Type B pancreatic cell (in vitro differentiated cells): Measurements from ENCODE around the gene PPEF1. TPM values are rescaled to one million over a fixed set of nuclear protein-coding genes. Genes with fewer than 3 reads are reported as not detected.
"Not testable (repeated sequence)": the region's sequence is repeated elsewhere in the genome, so short reads cannot be mapped to it uniquely, and the experiment has no call there.

Experiments used
- DNase-seq: peaks from one replicate; pipeline ENCODE4 v3.0.0; 2021; ENCODE audit warnings: mixed read lengths; ENCODE audit not compliant: unreplicated experiment; ENCODE audit errors: extremely low spot score
- H3K27ac Mint-ChIP-seq: 2 replicates; pipeline ENCODE4 v1.8.0; 2021; ENCODE audit warnings: mild to moderate bottlenecking, mixed read lengths
- H3K27me3 Mint-ChIP-seq: 2 replicates; pipeline ENCODE4 v1.8.0; 2021; ENCODE audit warnings: mixed read lengths
- H3K36me3 Mint-ChIP-seq: 2 replicates; pipeline ENCODE4 v1.8.0; 2021; ENCODE audit warnings: mixed read lengths
- H3K4me1 Mint-ChIP-seq: one replicate; pipeline ENCODE4 v1.8.0; 2021; ENCODE audit warnings: mixed read lengths; ENCODE audit not compliant: unreplicated experiment
- H3K4me3 Mint-ChIP-seq: 2 replicates; pipeline ENCODE4 v1.8.0; 2021; ENCODE audit warnings: mild to moderate bottlenecking, mixed read lengths
- H3K9me3 Mint-ChIP-seq: 2 replicates; pipeline ENCODE4 v1.8.0; 2021; ENCODE audit warnings: mixed read lengths
- total RNA-seq: library from RNA; stranded (reverse); gene quantifications from 2 replicates; pipeline ENCODE4 v1.2.1, GENCODE V29; 2021; ENCODE audit warnings: low replicate concordance
- TF ChIP-seq, protein P1 (sequence below): fragments of 200-600 bp; sonication (generic); conservative IDR thresholded peaks from 2 replicates; pipeline ENCODE4 v1.5.0; 2021; ENCODE audit warnings: antibody characterized with exemption, mild to moderate bottlenecking

PPEF1 gene
- total RNA-seq, 1 donor from 2014 or later = 1.6 TPM

DNA sequence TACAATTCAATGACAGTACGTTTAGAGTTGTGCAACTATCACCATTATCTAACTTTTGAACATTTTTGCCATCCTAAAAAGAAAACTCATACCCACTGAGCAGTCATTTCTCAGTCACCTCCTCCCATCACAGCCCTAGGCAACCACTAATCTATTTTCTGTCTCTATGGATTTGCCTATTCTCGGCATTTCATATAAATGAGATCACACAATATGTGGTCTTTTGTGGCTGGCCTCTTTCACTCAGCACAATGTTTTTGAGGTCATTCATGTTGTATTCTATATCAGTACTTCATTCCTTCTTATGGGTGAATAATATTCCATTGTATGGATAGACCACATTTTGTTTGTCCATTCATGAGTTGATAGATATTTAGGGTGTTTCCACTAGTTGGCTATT lies 103.0 kb downstream of the PPEF1 start:
- DNase-seq = no peak
- Mint-ChIP-seq H3K27me3 (no peaks in the 10 kb centered on the region), H3K9me3 (peaks cover 7% of the 10 kb centered on the region), H3K27ac (no peak overlapping the region), H3K4me3 (no peak overlapping the region), H3K36me3 (no peaks in the 10 kb centered on the region), H3K4me1 (no peaks in the 10 kb centered on the region)
- TF ChIP-seq, protein P1, sequence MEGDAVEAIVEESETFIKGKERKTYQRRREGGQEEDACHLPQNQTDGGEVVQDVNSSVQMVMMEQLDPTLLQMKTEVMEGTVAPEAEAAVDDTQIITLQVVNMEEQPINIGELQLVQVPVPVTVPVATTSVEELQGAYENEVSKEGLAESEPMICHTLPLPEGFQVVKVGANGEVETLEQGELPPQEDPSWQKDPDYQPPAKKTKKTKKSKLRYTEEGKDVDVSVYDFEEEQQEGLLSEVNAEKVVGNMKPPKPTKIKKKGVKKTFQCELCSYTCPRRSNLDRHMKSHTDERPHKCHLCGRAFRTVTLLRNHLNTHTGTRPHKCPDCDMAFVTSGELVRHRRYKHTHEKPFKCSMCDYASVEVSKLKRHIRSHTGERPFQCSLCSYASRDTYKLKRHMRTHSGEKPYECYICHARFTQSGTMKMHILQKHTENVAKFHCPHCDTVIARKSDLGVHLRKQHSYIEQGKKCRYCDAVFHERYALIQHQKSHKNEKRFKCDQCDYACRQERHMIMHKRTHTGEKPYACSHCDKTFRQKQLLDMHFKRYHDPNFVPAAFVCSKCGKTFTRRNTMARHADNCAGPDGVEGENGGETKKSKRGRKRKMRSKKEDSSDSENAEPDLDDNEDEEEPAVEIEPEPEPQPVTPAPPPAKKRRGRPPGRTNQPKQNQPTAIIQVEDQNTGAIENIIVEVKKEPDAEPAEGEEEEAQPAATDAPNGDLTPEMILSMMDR = no peak

DNA sequence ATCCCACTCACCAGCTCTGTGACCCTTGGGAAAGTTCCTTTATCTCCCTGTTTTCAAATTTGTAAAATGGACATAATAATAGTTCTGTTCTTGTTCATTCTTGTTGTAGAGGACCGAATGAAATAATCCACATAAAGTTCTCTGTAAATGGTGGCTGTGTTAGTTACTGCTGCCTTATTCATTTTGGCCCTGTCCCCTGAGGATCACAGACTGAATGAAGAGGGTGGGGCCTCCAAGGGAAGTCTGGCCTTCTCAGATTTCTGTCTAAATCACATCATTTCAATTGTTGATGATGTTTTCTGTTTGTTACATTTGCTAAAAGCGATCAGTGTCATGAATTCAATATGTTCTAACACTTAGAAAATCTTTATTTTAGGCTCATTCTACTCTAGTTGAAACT lies 117.9 kb downstream of the PPEF1 start:
- H3K4me3 Mint-ChIP-seq = no peak overlapping the region
- H3K27me3 Mint-ChIP-seq = no peaks in the 10 kb centered on the region
- peaks cover 5% of the 10 kb centered on the region for H3K4me1 Mint-ChIP-seq
- no peak for DNase-seq
- no peaks in the 10 kb centered on the region for H3K36me3 Mint-ChIP-seq
- no peak overlapping the region for H3K27ac Mint-ChIP-seq
- TF ChIP-seq, protein P1 = no peak
- peaks cover 8% of the 10 kb centered on the region for H3K9me3 Mint-ChIP-seq

DNA sequence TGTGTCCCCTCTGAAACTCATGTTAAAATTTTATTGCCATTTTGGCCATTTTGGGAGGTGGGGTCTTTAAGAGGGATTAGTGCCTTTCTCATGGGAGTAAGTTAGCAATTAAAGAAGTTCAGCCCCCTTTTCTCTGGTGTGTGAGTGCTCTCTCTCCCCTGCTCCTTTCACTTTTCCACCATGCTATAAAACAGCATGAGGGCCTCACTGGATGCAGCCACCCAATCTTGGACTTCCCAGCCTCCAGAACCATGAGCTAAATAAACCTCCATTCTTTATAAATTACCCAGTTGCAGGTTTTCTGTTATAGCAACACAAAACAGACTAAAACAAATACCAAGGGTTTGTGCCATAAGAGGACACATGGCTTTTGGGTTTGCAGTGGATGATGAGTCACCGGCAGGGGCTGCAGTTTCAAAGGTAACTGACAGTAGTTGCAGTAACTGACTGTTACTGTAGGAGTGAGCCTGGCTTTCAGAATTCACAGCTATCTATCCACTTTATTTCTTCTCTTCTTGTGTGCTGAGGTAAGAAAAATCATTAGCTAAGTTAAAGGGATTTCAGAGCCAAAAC lies 121.5 kb downstream of the PPEF1 start:
- H3K27ac Mint-ChIP-seq = no peak overlapping the region
- peaks cover 8% of the 10 kb centered on the region for H3K9me3 Mint-ChIP-seq
- H3K36me3 Mint-ChIP-seq = no peaks in the 10 kb centered on the region
- H3K4me3 Mint-ChIP-seq = no peak overlapping the region
- peaks cover 5% of the 10 kb centered on the region for H3K4me1 Mint-ChIP-seq
- TF ChIP-seq, protein P1 = no peak
- DNase-seq = no peak
- no peaks in the 10 kb centered on the region for H3K27me3 Mint-ChIP-seq

- no peak overlapping the region for H3K4me3 Mint-ChIP-seq
- TF ChIP-seq, protein P1 = no peak
- no peaks in the 10 kb centered on the region for H3K27me3 Mint-ChIP-seq
- no peaks in the 10 kb centered on the region for H3K4me1 Mint-ChIP-seq
- no peak overlapping the region for H3K27ac Mint-ChIP-seq
- no peaks in the 10 kb centered on the region for H3K36me3 Mint-ChIP-seq
- peaks cover 8% of the 10 kb centered on the region for H3K9me3 Mint-ChIP-seq
- DNase-seq = no peak
Measured at GRCh38 chrX:18833071-18833731, 125.8 kb downstream of the PPEF1 start.

- peaks cover 14% of the 10 kb centered on the region for H3K9me3 Mint-ChIP-seq
- not testable (repeated sequence) for H3K27ac Mint-ChIP-seq
Measured at GRCh38 chrX:18847901-18848300, 140.5 kb downstream of the PPEF1 start.

GRCh38 chrX:18855919-18856644 lies 148.6 kb downstream of the PPEF1 start:
- Mint-ChIP-seq H3K4me1 (no peaks in the 10 kb centered on the region), H3K27ac (no peak overlapping the region), H3K27me3 (no peaks in the 10 kb centered on the region), H3K9me3 (peaks cover 18% of the 10 kb centered on the region), H3K36me3 (no peaks in the 10 kb centered on the region), H3K4me3 (no peak overlapping the region)
- DNase-seq = no peak
- TF ChIP-seq, protein P1 = no peak

More at GRCh38 chrX:18847901-18848300, 140.5 kb downstream of the PPEF1 start:
- H3K36me3 Mint-ChIP-seq, H3K4me3 Mint-ChIP-seq, H3K4me1 Mint-ChIP-seq, H3K27me3 Mint-ChIP-seq, DNase-seq: not testable (repeated sequence)
